GM12873 (cell line): ENCODE data around the gene AGMO.

ENCODE experiments used
- CTCF ChIP-seq: IDR thresholded peaks from 2 replicates; pipeline ENCODE4 v1.5.1; 2012; ENCODE audit warnings: low read depth, mild to moderate bottlenecking, moderate library complexity, low read length, control low read depth; ENCODE audit not compliant: insufficient read depth; ENCODE audit errors: missing control alignments

AGMO gene

DNA sequence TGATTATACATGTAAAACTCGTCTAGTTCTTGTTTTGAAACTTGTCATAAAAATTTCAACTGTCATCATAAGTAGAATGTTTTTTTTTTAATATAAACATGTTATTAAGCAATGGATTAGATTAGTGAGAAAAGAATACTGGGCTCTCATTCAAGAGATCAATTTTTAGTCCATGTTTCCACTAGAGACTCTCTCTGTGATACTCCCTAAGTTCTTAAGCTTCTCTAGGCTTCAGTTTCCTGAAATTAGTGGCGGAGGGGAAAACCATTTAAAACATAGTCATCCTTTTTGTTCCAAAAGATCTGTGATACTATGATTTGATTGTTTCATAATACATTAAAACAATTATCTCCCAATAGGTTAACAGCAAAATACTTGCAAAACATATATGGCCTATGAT is 142.2 kb downstream of the AGMO start:
- no peak for TF ChIP-seq CTCF

GRCh38 chr7:15418264-15418663 is 143.6 kb downstream of the AGMO start:
- no peak for TF ChIP-seq CTCF

DNA sequence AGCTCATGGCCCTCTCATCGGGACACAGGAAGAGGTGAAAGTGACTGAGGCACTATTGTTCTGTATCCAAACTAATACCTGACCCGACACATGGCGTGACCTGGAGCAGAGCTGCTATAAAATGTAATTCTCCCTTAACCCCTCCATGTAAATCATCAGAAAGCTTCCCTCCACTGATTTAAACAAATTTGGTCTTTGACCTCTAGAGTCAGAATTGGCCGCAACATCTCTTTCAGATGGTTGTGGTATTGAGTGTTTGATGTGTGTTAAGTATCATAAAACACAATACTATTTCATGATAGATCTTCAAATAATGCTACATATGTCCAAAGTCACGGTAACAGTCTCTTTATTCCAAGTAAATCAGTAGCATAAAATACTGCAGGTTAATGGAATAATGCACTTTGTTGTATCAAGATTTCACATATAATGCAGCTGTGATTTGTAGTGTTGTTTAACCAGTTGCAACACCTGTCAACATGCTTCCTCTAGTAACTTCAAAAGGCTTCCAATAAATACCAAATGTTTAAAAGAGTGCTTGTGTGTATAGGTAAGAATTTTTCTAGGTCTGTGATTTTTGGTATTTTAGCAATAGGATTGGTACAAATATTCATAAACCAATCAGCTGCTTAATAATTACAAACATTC is 144.3 kb downstream of the AGMO start:
- no peak for TF ChIP-seq CTCF

GRCh38 chr7:15411019-15411418 is 150.8 kb downstream of the AGMO start:
- no peak for TF ChIP-seq CTCF

DNA sequence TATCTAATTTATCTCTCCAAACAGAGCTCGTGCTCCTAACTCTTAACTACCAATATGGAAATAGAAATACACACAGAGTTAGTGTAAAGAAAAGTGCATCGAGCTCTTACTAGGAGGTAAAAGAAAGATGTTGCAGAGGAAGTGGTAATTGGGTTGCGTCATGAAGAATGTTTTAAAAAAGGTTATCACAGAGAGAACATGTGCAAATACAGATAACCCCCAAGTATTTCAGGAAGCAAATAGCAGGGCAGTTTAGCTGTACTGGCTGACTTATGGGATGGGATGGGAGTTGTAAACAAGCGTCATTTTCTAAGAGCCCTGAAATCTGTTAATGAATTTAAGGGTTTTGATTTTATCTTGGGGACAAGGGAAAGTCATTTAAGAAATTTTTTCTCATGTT is 153.9 kb downstream of the AGMO start:
- TF ChIP-seq CTCF: no peak

DNA sequence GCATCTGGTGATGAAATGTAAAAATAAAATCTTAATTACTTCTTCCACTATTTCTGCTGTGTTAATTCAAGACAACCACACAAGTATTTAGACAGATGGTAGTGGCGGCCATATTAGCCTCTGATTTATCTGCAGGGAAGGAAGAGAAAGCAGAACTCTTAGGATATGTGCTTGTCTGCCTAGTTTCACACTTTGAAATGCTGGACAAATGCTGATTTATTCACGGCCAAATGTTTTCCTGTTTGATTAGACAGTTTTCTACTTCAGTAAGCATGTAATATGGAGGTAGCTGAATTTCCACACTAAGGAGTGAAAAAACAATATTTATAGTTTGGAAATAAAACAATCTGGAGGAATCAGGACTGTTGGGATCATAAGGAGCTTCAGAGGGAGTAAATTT is 158.1 kb downstream of the AGMO start:
- no peak for TF ChIP-seq CTCF

- no peak for TF ChIP-seq CTCF
Observed at GRCh38 chr7:15403315-15403714, 158.5 kb downstream of the AGMO start.
